NK-92 (cell line): ENCODE results near the gene SBF2.

Experiments
- DNase-seq: peaks from one replicate; lab custom pipeline; 2025; ENCODE audit not compliant: unreplicated experiment; lab: John Stamatoyannopoulos, UW

Gene SBF2

GRCh38 chr11:9735236-9735635, 558.8 kb downstream of the SBF2 start:
- no peak for DNase-seq

GRCh38 chr11:9733212-9733611, 560.8 kb downstream of the SBF2 start:
- DNase-seq = no peak

DNA sequence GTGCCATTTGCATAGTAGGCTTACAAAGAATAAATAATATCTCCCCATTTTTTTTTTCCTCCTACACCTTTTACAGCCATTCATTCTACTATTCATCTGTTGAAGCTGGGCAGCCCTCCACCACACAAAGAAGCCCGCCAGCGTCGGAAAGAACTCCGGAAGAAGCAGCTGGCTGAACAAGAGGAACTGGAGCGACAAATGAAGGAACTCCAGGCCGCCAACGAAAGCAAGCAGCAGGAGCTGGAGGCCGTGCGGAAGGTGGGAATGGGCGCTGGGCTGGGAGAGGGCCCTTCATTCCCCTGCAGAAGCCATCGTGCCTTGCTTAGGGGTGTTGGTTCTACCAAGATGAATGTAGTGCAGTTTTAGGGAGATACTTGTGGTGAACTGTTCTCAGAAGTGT, 561.6 kb downstream of the SBF2 start:
- DNase-seq = no peak

GRCh38 chr11:9731256-9731655, 562.8 kb downstream of the SBF2 start:
- no peak for DNase-seq
